ENCODE results near the gene GRIK3. TPM values are rescaled to one million over a fixed set of nuclear protein-coding genes. Genes with fewer than 3 reads are reported as not detected.

GRIK3 gene
- total and polyA plus RNA-seq, 7 donors, result 0.03 to 0.15 (median 0.04) TPM; not detected in 2

- DNase-seq (no peak), ATAC-seq (no peak)
- no peak for TF ChIP-seq CTCF (IDR thresholded peaks at IDR 0.05)
- Histone ChIP-seq H3K9me3 (no peaks in the 10 kb centered on the region), H3K4me1 (no peaks in the 10 kb centered on the region), H3K4me3 (no peak overlapping the region), H3K27me3 (ENCODE audit: insufficient read depth in 3 of 3, low read length in 2 of 3) (peaks cover 0 to 8% (median 4%) of the 10 kb centered on the region in 3 donors), H3K36me3 (ENCODE audit: insufficient read depth in 1 of 2, low read depth in 1 of 2) (no peaks in the 10 kb centered on the region), H3K27ac (no peak overlapping the region)
- intact Hi-C loops (cut with DNase I), result no loop called here
- WGBS, 3 donors, result 55 to 65% (median 64%) methylated on average over 2 of the region's 2 CpGs
These were observed 172.9 kb downstream of the GRIK3 start for GRCh38 chr1:36861375-36861774.

GRCh38 chr1:36859926-36860325, 174.4 kb downstream of the GRIK3 start:
- no peak for ATAC-seq
- no peak for DNase-seq
- Histone ChIP-seq H3K4me1 (no peaks in the 10 kb centered on the region), H3K27ac (no peak overlapping the region), H3K27me3 (ENCODE audit: insufficient read depth in 3 of 3, low read length in 2 of 3) (peaks cover 0 to 8% (median 4%) of the 10 kb centered on the region in 3 donors), H3K36me3 (ENCODE audit: insufficient read depth in 1 of 2, low read depth in 1 of 2) (no peaks in the 10 kb centered on the region), H3K4me3 (no peak overlapping the region), H3K9me3 (no peaks in the 10 kb centered on the region)
- whole genome bisulfite sequencing, 3 donors, result 75 to 83% (median 76%) methylated on average over 10 of the region's 10 CpGs
- intact Hi-C loops (cut with DNase I), result no loop called here
- no peak for TF ChIP-seq CTCF (IDR thresholded peaks at IDR 0.05)

GRCh38 chr1:36858981-36859380, 175.3 kb downstream of the GRIK3 start:
- Histone ChIP-seq H3K27ac (no peak overlapping the region), H3K36me3 (ENCODE audit: insufficient read depth in 1 of 2, low read depth in 1 of 2) (no peaks in the 10 kb centered on the region), H3K4me1 (no peaks in the 10 kb centered on the region), H3K27me3 (ENCODE audit: insufficient read depth in 3 of 3, low read length in 2 of 3) (peaks cover 0 to 4% (median 3%) of the 10 kb centered on the region in 3 donors), H3K9me3 (no peaks in the 10 kb centered on the region), H3K4me3 (no peak overlapping the region)
- WGBS, 3 donors, result 89 to 93% (median 92%) methylated on average over 14 of the region's 14 CpGs
- no peak for ATAC-seq
- peak in 1 of 2 donors; percentile 31 for DNase-seq
- no peak for TF ChIP-seq CTCF (IDR thresholded peaks at IDR 0.05)
- intact Hi-C loops (cut with DNase I), result no loop called here

- Histone ChIP-seq H3K4me3 (no peak overlapping the region), H3K36me3 (ENCODE audit: insufficient read depth in 1 of 2, low read depth in 1 of 2) (no peaks in the 10 kb centered on the region), H3K27me3 (ENCODE audit: insufficient read depth in 3 of 3, low read length in 2 of 3) (peaks cover 0 to 4% (median 0%) of the 10 kb centered on the region in 3 donors), H3K27ac (no peak overlapping the region), H3K4me1 (no peaks in the 10 kb centered on the region), H3K9me3 (no peaks in the 10 kb centered on the region)
- no peak for ATAC-seq
- intact Hi-C loops (cut with DNase I), result no loop called here
- DNase-seq, result no peak
- 90 to 94% (median 93%) methylated on average over 5 of the region's 5 CpGs for WGBS, 3 donors
- no peak for TF ChIP-seq CTCF (IDR thresholded peaks at IDR 0.05)
These were observed 175.8 kb downstream of the GRIK3 start for GRCh38 chr1:36858553-36858952.

- Histone ChIP-seq H3K4me3 (no peak overlapping the region), H3K9me3 (no peaks in the 10 kb centered on the region), H3K36me3 (ENCODE audit: insufficient read depth in 1 of 2, low read depth in 1 of 2) (no peaks in the 10 kb centered on the region), H3K27ac (no peak overlapping the region), H3K27me3 (ENCODE audit: insufficient read depth in 3 of 3, low read length in 2 of 3) (peaks cover 0 to 4% (median 0%) of the 10 kb centered on the region in 3 donors), H3K4me1 (no peaks in the 10 kb centered on the region)
- ATAC-seq (no peak), DNase-seq (peak in 1 of 2 donors; percentile 12)
- 64 to 77% (median 65%) methylated on average over 5 of the region's 5 CpGs for WGBS, 3 donors
- intact Hi-C loops (cut with DNase I), result no loop called here
- TF ChIP-seq CTCF (IDR thresholded peaks at IDR 0.05), result no peak
These were observed 176.6 kb downstream of the GRIK3 start for GRCh38 chr1:36857754-36858153.
